ENCODE data around the gene ZMYND8.

Gene ZMYND8

GRCh38 chr20:47349365-47350180 lies 6.9 kb downstream of the ZMYND8 start:
- DNase-seq (ENCODE audit: extremely low spot score) = no peak
- no peak for TF ChIP-seq LEF1 (IDR thresholded peaks at IDR 0.05; ENCODE audit: borderline replicate concordance)
- no peak for TF ChIP-seq FOXK2 (IDR thresholded peaks at IDR 0.05)
- TF ChIP-seq ARNT (IDR thresholded peaks at IDR 0.05) = no peak
- TF ChIP-seq SP1 (IDR thresholded peaks at IDR 0.05) = no peak
- TF ChIP-seq TARDBP (IDR thresholded peaks at IDR 0.05) = no peak
- TF ChIP-seq NFRKB (IDR thresholded peaks at IDR 0.05) = no peak
- no peak for TF ChIP-seq FOXA1 (IDR thresholded peaks at IDR 0.05)
- TF ChIP-seq SUZ12 (IDR thresholded peaks at IDR 0.05) = no peak
- TF ChIP-seq CTBP1 (IDR thresholded peaks at IDR 0.05; ENCODE audit: borderline replicate concordance) = no peak
- TF ChIP-seq ELF4 (IDR thresholded peaks at IDR 0.05) = no peak
- no peak for TF ChIP-seq BHLHE40 (IDR thresholded peaks at IDR 0.05; ENCODE audit: borderline replicate concordance)
- TF ChIP-seq HDGF (IDR thresholded peaks at IDR 0.05; ENCODE audit: borderline replicate concordance) = no peak
- TF ChIP-seq ZNF384 (IDR thresholded peaks at IDR 0.05) = no peak
- ChIA-PET POLR2A (interaction anchor here (1.8 kb wide), 1 partner anchor 9 kb away, joined by 7 read pairs; no protein-coding TSS in a partner anchor), CTCF (no interaction called here)

- DNase-seq (ENCODE audit: extremely low spot score) = no peak
- TF ChIP-seq L3MBTL2 (conservative IDR thresholded peaks at IDR 0.05) (no peak), FOXA1 (IDR thresholded peaks at IDR 0.05) (no peak), NFRKB (IDR thresholded peaks at IDR 0.05) (no peak), FOXM1 (IDR thresholded peaks at IDR 0.05; ENCODE audit: borderline replicate concordance) (no peak), SUZ12 (IDR thresholded peaks at IDR 0.05) (no peak), HDGF (IDR thresholded peaks at IDR 0.05; ENCODE audit: borderline replicate concordance) (no peak), FOXK2 (IDR thresholded peaks at IDR 0.05) (no peak), ELF4 (IDR thresholded peaks at IDR 0.05) (no peak), BHLHE40 (IDR thresholded peaks at IDR 0.05; ENCODE audit: borderline replicate concordance) (no peak), SP1 (IDR thresholded peaks at IDR 0.05) (no peak), ARNT (IDR thresholded peaks at IDR 0.05) (no peak), ZNF384 (IDR thresholded peaks at IDR 0.05) (no peak), TARDBP (IDR thresholded peaks at IDR 0.05) (no peak), PKNOX1 (IDR thresholded peaks at IDR 0.05) (no peak), CTBP1 (IDR thresholded peaks at IDR 0.05; ENCODE audit: borderline replicate concordance) (no peak), LEF1 (IDR thresholded peaks at IDR 0.05; ENCODE audit: borderline replicate concordance) (no peak)
- POLR2A ChIA-PET = no interaction called here
- CTCF ChIA-PET = no interaction called here
These were observed 7.9 kb downstream of the ZMYND8 start for GRCh38 chr20:47348539-47349142.

GRCh38 chr20:47347661-47348435 lies 8.7 kb downstream of the ZMYND8 start:
- ChIA-PET CTCF (no interaction called here), POLR2A (no interaction called here)
- no peak for TF ChIP-seq CTBP1 (IDR thresholded peaks at IDR 0.05; ENCODE audit: borderline replicate concordance)
- DNase-seq (ENCODE audit: extremely low spot score) = no peak

- TF ChIP-seq ZNF384 (IDR thresholded peaks at IDR 0.05) = no peak
- TF ChIP-seq SUZ12 (IDR thresholded peaks at IDR 0.05) = no peak
- TF ChIP-seq LEF1 (IDR thresholded peaks at IDR 0.05; ENCODE audit: borderline replicate concordance) = no peak
- TF ChIP-seq ARNT (IDR thresholded peaks at IDR 0.05) = no peak
- TF ChIP-seq FOXM1 (IDR thresholded peaks at IDR 0.05; ENCODE audit: borderline replicate concordance) = no peak
- no peak for TF ChIP-seq FOXK2 (IDR thresholded peaks at IDR 0.05)
- no peak for TF ChIP-seq L3MBTL2 (conservative IDR thresholded peaks at IDR 0.05)
- TF ChIP-seq PKNOX1 (IDR thresholded peaks at IDR 0.05) = no peak
- no peak for TF ChIP-seq NFRKB (IDR thresholded peaks at IDR 0.05)
- no peak for TF ChIP-seq CTBP1 (IDR thresholded peaks at IDR 0.05; ENCODE audit: borderline replicate concordance)
- TF ChIP-seq BHLHE40 (IDR thresholded peaks at IDR 0.05; ENCODE audit: borderline replicate concordance) = no peak
- no peak for TF ChIP-seq SP1 (IDR thresholded peaks at IDR 0.05)
- TF ChIP-seq HDGF (IDR thresholded peaks at IDR 0.05; ENCODE audit: borderline replicate concordance) = no peak
- TF ChIP-seq FOXA1 (IDR thresholded peaks at IDR 0.05) = no peak
- no peak for TF ChIP-seq ELF4 (IDR thresholded peaks at IDR 0.05)
- TF ChIP-seq TARDBP (IDR thresholded peaks at IDR 0.05) = no peak
- ChIA-PET POLR2A (interaction anchor here (1.3 kb wide), 1 partner anchor 10 kb away, joined by 3 read pairs; the partner anchor contains the start of gene ZMYND8), CTCF (no interaction called here)
- DNase-seq (ENCODE audit: extremely low spot score) = no peak
These were observed 10.3 kb downstream of the ZMYND8 start for GRCh38 chr20:47346172-47346571.

GRCh38 chr20:47345214-47345613 lies 11.3 kb downstream of the ZMYND8 start:
- TF ChIP-seq SP1 (IDR thresholded peaks at IDR 0.05) = no peak
- TF ChIP-seq CTBP1 (IDR thresholded peaks at IDR 0.05; ENCODE audit: borderline replicate concordance) = no peak
- TF ChIP-seq PKNOX1 (IDR thresholded peaks at IDR 0.05) = no peak
- TF ChIP-seq LEF1 (IDR thresholded peaks at IDR 0.05; ENCODE audit: borderline replicate concordance) = no peak
- DNase-seq (ENCODE audit: extremely low spot score) = no peak
- ChIA-PET POLR2A (interaction anchor here (1.3 kb wide), 1 partner anchor 11 kb away, joined by 3 read pairs; the partner anchor contains the start of gene ZMYND8), CTCF (interaction anchor here (1.0 kb wide), 1 partner anchor 47 kb away, joined by 3 read pairs; no protein-coding TSS in a partner anchor)
